Measurements from ENCODE around the gene DOC2B. TPM values are rescaled to one million over a fixed set of nuclear protein-coding genes. Genes with fewer than 3 reads are reported as not detected.

The DOC2B gene
- polyA plus RNA-seq, 1 of the 3 experiments (the other 2 are of a cell fraction), result 0.16 TPM

- Histone ChIP-seq H3F3A (replicated peaks; ENCODE audit: insufficient read depth) (no peaks in the 10 kb centered on the region), H2AFZ (ENCODE audit: low read depth) (no peak overlapping the region), H3K9ac (no peak overlapping the region), H3K4me2 (no peak overlapping the region), H3K4me3 (ENCODE audit: low read depth in 2 of 2, low read length in 1 of 2) (no peak overlapping the region), H3K79me2 (ENCODE audit: insufficient read depth) (no peaks in the 10 kb centered on the region), H4K20me1 (ENCODE audit: insufficient read depth) (no peaks in the 10 kb centered on the region), H3K4me1 (ENCODE audit: control insufficient read depth in 1 of 2, insufficient read depth in 2 of 2, low read depth in 1 of 2, low read length in 1 of 2) (peaks cover 0 to 5% of the 10 kb centered on the region in 2 experiments; a peak in 1 of 4 replicates), H3K27me3 (ENCODE audit: insufficient read depth) (no peaks in the 10 kb centered on the region), H3K27ac (ENCODE audit: low read depth in 2 of 2, low read length in 1 of 2) (no peak overlapping the region), H3K36me3 (replicated peaks in 1 of 2; ENCODE audit: control insufficient read depth in 1 of 2, insufficient read depth in 2 of 2, low read length in 1 of 2) (no peaks in the 10 kb centered on the region), H3K9me2 (no peaks in the 10 kb centered on the region), H3K9me3 (no peaks in the 10 kb centered on the region)
- TF ChIP-seq FOXM1 (IDR thresholded peaks at IDR 0.05; ENCODE audit: low read depth) (no peak), TAF1 (IDR thresholded peaks at IDR 0.05; ENCODE audit: borderline replicate concordance, low read depth, low read length) (no peak), EP300 (IDR thresholded peaks at IDR 0.05; ENCODE audit: borderline replicate concordance in 1 of 2, low read depth in 1 of 2, low read length in 1 of 2) (no peak)
- no peak for DNase-seq
- POLR2A ChIA-PET, result no interaction called here
- 64% methylated on average over 8 of the region's 8 CpGs for whole genome bisulfite sequencing (ENCODE audit: low lambda C conversion rate)
- CTCF ChIA-PET, result no interaction called here
Observed at GRCh38 chr17:218432-219110, 37.1 kb upstream of the DOC2B start.

GRCh38 chr17:216625-217024 is 35.2 kb upstream of the DOC2B start:
- TF ChIP-seq USF1 (IDR thresholded peaks at IDR 0.05; ENCODE audit: borderline replicate concordance, low read depth), result no peak
- no peak for TF ChIP-seq MEF2A (IDR thresholded peaks at IDR 0.05; ENCODE audit: borderline replicate concordance, low read depth)
- TF ChIP-seq USF2 (IDR thresholded peaks at IDR 0.05; ENCODE audit: borderline replicate concordance, low read depth, low read length), result no peak
- no peak for TF ChIP-seq CTCF (IDR thresholded peaks at IDR 0.05)
- no peak for TF ChIP-seq SIN3A (IDR thresholded peaks at IDR 0.05; ENCODE audit: borderline replicate concordance, low read depth, low read length)
- TF ChIP-seq MXI1 (IDR thresholded peaks at IDR 0.05; ENCODE audit: low read depth, low read length), result no peak
- TF ChIP-seq NRF1 (IDR thresholded peaks at IDR 0.05; ENCODE audit: low read depth, low read length), result no peak
- TF ChIP-seq TEAD4 (IDR thresholded peaks at IDR 0.05; ENCODE audit: borderline replicate concordance, insufficient read depth), result no peak
- no peak for TF ChIP-seq REST (IDR thresholded peaks at IDR 0.05; ENCODE audit: low read depth, low read length)
- no peak for TF ChIP-seq EP300 (IDR thresholded peaks at IDR 0.05; ENCODE audit: borderline replicate concordance in 1 of 2, low read depth in 1 of 2, low read length in 1 of 2)
- TF ChIP-seq FOSL2 (IDR thresholded peaks at IDR 0.05; ENCODE audit: borderline replicate concordance, low read depth), result no peak
- no peak for TF ChIP-seq ELF1 (IDR thresholded peaks at IDR 0.05)
- no peak for TF ChIP-seq ZBTB33 (IDR thresholded peaks at IDR 0.05; ENCODE audit: borderline replicate concordance, low read depth)
- TF ChIP-seq GABPA (IDR thresholded peaks at IDR 0.05; ENCODE audit: low read depth), result no peak
- no peak for TF ChIP-seq NFIC (IDR thresholded peaks at IDR 0.05; ENCODE audit: borderline replicate concordance)
- WGBS (ENCODE audit: low lambda C conversion rate), result 18% methylated on average over 2 of the region's 2 CpGs
- Histone ChIP-seq H3K27ac (ENCODE audit: low read depth in 2 of 2, low read length in 1 of 2) (no peak overlapping the region), H3K4me2 (no peak overlapping the region), H3K9me2 (no peaks in the 10 kb centered on the region), H3F3A (replicated peaks; ENCODE audit: insufficient read depth) (no peaks in the 10 kb centered on the region), H3K4me1 (ENCODE audit: control insufficient read depth in 1 of 2, insufficient read depth in 2 of 2, low read depth in 1 of 2, low read length in 1 of 2) (peaks cover 0 to 7% of the 10 kb centered on the region in 2 experiments; a peak in 1 of 4 replicates), H3K79me2 (ENCODE audit: insufficient read depth) (no peaks in the 10 kb centered on the region), H3K9ac (no peak overlapping the region), H3K36me3 (replicated peaks in 1 of 2; ENCODE audit: control insufficient read depth in 1 of 2, insufficient read depth in 2 of 2, low read length in 1 of 2) (no peaks in the 10 kb centered on the region), H3K4me3 (ENCODE audit: low read depth in 2 of 2, low read length in 1 of 2) (no peak overlapping the region), H3K27me3 (ENCODE audit: insufficient read depth) (no peaks in the 10 kb centered on the region), H3K9me3 (no peaks in the 10 kb centered on the region), H4K20me1 (ENCODE audit: insufficient read depth) (no peaks in the 10 kb centered on the region), H2AFZ (ENCODE audit: low read depth) (no peak overlapping the region)
- CTCF ChIA-PET, result no interaction called here
- DNase-seq, result no peak
- POLR2A ChIA-PET, result no interaction called here
